ENCODE results near the gene VAC14. TPM values are rescaled to one million over a fixed set of nuclear protein-coding genes. Genes with fewer than 3 reads are reported as not detected.

Gene VAC14
- total and polyA plus RNA-seq, 2 of the 8 experiments (the other 6 are each of a cell fraction or from before 2014, with no cell fraction given), result 56.0 to 108 TPM

- H3K56ac ChIP-seq (replicated peaks; ENCODE audit: insufficient read length, low read depth, low read length), result no peak overlapping the region
- peak overlapping the region; percentile 38; the same call in 1 of the 2 replicates for H3K18ac ChIP-seq (ENCODE audit: extremely low read depth, low read length)
- no peak overlapping the region for H4K5ac ChIP-seq (ENCODE audit: insufficient read length, low read depth, low read length)
- H3K79me2 ChIP-seq (ENCODE audit: control insufficient read depth in 1 of 2, insufficient read depth in 2 of 2, low read length in 2 of 2), result no peaks in the 10 kb centered on the region
- DNase-seq (ENCODE audit: low read depth in 1 of 2, low spot score in 2 of 2) (no peak), FAIRE-seq (no peak)
- H2AK5ac ChIP-seq (ENCODE audit: low read depth, low read length), result no peak overlapping the region; the same call in 1 of the 2 replicates
- 0 out of 2 replicates have a peak overlapping the region, but pooled peaks have one; percentile 61 for H2BK5ac ChIP-seq (ENCODE audit: low read depth, low read length)
- H2BK120ac ChIP-seq (replicated peaks; ENCODE audit: low read depth, low read length), result no peak overlapping the region
- WGBS, 2 experiments (ENCODE audit: extremely low coverage in 1 of 2, insufficient coverage in 1 of 2, insufficient read length in 1 of 2, insufficient replicate concordance in 2 of 2, low coverage in 1 of 2, low lambda C conversion rate in 2 of 2, missing lambda C conversion rate in 1 of 2), result 85% methylated on average over 16 of the region's 16 CpGs; no CpG with 5 or more reads in 1 of the 2 experiments
- no peaks in the 10 kb centered on the region for H3K23me2 ChIP-seq (ENCODE audit: low read depth, low read length)
- ChIA-PET CTCF (ENCODE audit: partially characterized antibody) (interaction anchor here (0.5 to 2.5 kb wide), 16 partner anchors 8 to 709 kb away, joined by 3 to 15 read pairs (median 4); no protein-coding TSS in a partner anchor), POLR2A (ENCODE audit: partially characterized antibody) (interaction anchor here (0.7 to 1.5 kb wide), 5 partner anchors 9 to 48 kb away, joined by 3 to 5 read pairs (median 3); no protein-coding TSS in a partner anchor)
- H3K9ac ChIP-seq (replicated peaks in 1 of 4; ENCODE audit: extremely low read depth in 1 of 4, low read depth in 3 of 4, low read length in 3 of 4), result no peak overlapping the region
- H3K9me3 ChIP-seq (ENCODE audit: insufficient read depth in 2 of 2, low read depth in 1 of 2, low read length in 1 of 2), result no peaks in the 10 kb centered on the region
- no peak overlapping the region for H2BK12ac ChIP-seq (ENCODE audit: low read depth, low read length)
- peaks cover 2% of the 10 kb centered on the region; the same call in 1 of the 2 replicates for H3K79me1 ChIP-seq (ENCODE audit: low read depth, low read length)
- H3K14ac ChIP-seq (ENCODE audit: insufficient read length), result no peak overlapping the region
- H2BK15ac ChIP-seq (ENCODE audit: low read length), result no peak overlapping the region
- no peak overlapping the region for H4K8ac ChIP-seq (ENCODE audit: extremely low read depth, insufficient read depth, low read length)
- no peak overlapping the region for H3K23ac ChIP-seq (ENCODE audit: insufficient read length)
- H3K4me1 ChIP-seq (replicated peaks in 1 of 4; ENCODE audit: control insufficient read depth in 3 of 4, insufficient read depth in 4 of 4, low read length in 3 of 4), result peaks cover 0 to 14% (median 9%) of the 10 kb centered on the region in 4 experiments; a peak in 5 of 7 replicates
- H3K4ac ChIP-seq (replicated peaks; ENCODE audit: insufficient read length, low read depth, low read length), result no peak overlapping the region
- no peak overlapping the region for H3K4me2 ChIP-seq (ENCODE audit: insufficient read depth in 1 of 2, low read depth in 2 of 2, low read length in 2 of 2)
- no peak overlapping the region for H2BK20ac ChIP-seq (ENCODE audit: low read length)
- H3K27ac ChIP-seq (ENCODE audit: low read depth, low read length), result no peak overlapping the region
- H3K4me3 ChIP-seq (ENCODE audit: extremely low read depth in 1 of 4, insufficient read depth in 2 of 4, low read depth in 3 of 4, low read length in 4 of 4), result no peak overlapping the region
- no peaks in the 10 kb centered on the region for H3K27me3 ChIP-seq (replicated peaks in 1 of 4; ENCODE audit: control insufficient read depth in 3 of 4, extremely low read depth in 1 of 4, insufficient read depth in 3 of 4, low read length in 3 of 4)
- H2AFZ ChIP-seq (ENCODE audit: low read length), result no peak overlapping the region
- no peak overlapping the region for H4K91ac ChIP-seq (replicated peaks; ENCODE audit: insufficient read length, low read length)
- peaks cover 0 to 6% of the 10 kb centered on the region in 2 experiments for H4K20me1 ChIP-seq (replicated peaks in 1 of 2; ENCODE audit: control insufficient read depth in 1 of 2, insufficient read depth in 2 of 2, low read length in 2 of 2)
- no peaks in the 10 kb centered on the region; a peak in 1 of 8 replicates for H3K36me3 ChIP-seq (ENCODE audit: control insufficient read depth in 2 of 4, insufficient read depth in 4 of 4, low read length in 3 of 4)
- no peak for TF ChIP-seq RFX5 (IDR thresholded peaks at IDR 0.05; ENCODE audit: borderline replicate concordance, low read depth, low read length)
- TF ChIP-seq, protein P1, sequence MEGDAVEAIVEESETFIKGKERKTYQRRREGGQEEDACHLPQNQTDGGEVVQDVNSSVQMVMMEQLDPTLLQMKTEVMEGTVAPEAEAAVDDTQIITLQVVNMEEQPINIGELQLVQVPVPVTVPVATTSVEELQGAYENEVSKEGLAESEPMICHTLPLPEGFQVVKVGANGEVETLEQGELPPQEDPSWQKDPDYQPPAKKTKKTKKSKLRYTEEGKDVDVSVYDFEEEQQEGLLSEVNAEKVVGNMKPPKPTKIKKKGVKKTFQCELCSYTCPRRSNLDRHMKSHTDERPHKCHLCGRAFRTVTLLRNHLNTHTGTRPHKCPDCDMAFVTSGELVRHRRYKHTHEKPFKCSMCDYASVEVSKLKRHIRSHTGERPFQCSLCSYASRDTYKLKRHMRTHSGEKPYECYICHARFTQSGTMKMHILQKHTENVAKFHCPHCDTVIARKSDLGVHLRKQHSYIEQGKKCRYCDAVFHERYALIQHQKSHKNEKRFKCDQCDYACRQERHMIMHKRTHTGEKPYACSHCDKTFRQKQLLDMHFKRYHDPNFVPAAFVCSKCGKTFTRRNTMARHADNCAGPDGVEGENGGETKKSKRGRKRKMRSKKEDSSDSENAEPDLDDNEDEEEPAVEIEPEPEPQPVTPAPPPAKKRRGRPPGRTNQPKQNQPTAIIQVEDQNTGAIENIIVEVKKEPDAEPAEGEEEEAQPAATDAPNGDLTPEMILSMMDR (IDR thresholded peaks at IDR 0.05; ENCODE audit: control extremely low read depth in 1 of 3, insufficient read depth in 1 of 3, low read depth in 1 of 3, low read length in 3 of 3), result peak in 1 of 3 experiments; percentile 16; a peak in 1 of 4 replicates
- TF ChIP-seq NRF1 (IDR thresholded peaks at IDR 0.05; ENCODE audit: low read depth, low read length), result no peak
- TF ChIP-seq SP4 (IDR thresholded peaks at IDR 0.05; ENCODE audit: low read length), result no peak
- no peak for TF ChIP-seq ASH2L (IDR thresholded peaks at IDR 0.05; ENCODE audit: low read length)
- TF ChIP-seq EP300 (IDR thresholded peaks at IDR 0.05; ENCODE audit: borderline replicate concordance in 1 of 2, low read depth in 2 of 2, low read length in 2 of 2), result no peak
- TF ChIP-seq TEAD4 (IDR thresholded peaks at IDR 0.05; ENCODE audit: low read depth, low read length), result peak; percentile 50; the same call in 1 of the 2 replicates
- no peak for TF ChIP-seq BACH1 (IDR thresholded peaks at IDR 0.05; ENCODE audit: low read length)
Measured at GRCh38 chr16:70703041-70703834, 97.7 kb downstream of the VAC14 start.
